B cell (primary cell): ENCODE results near the gene MT1G.

Experiments
- EZH2 ChIP-seq: IDR thresholded peaks from 2 replicates; pipeline ENCODE4 v1.6.1; 2012; ENCODE audit warnings: borderline replicate concordance, low read depth, mild to moderate bottlenecking, moderate library complexity, low read length; ENCODE audit not compliant: insufficient read depth, poor library complexity, severe bottlenecking
- TF ChIP-seq, protein P1 (sequence below): fragments of 200-600 bp; IDR thresholded peaks from one replicate; pipeline ENCODE4 v1.8.0; 2022; ENCODE audit warnings: antibody characterized with exemption, mild to moderate bottlenecking

DNA sequence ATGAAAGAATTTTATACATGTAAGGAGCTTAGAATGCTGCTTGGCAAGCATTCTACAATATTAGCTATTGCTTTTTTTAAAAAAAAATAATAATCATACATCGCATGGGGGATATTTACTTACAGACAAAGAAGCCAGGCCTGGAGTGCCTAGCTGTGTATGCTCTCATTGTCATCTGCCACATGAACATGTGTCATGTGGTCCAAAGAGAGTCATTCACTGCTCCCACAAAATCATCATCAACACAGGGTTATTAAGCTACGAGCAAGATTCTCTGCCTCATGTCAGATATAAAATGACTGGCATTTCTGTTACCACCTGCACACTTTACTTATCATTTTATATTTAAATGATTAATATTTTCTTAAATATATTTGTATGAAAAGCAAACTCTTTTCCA, 44.2 kb downstream of the MT1G start:
- TF ChIP-seq, protein P1, sequence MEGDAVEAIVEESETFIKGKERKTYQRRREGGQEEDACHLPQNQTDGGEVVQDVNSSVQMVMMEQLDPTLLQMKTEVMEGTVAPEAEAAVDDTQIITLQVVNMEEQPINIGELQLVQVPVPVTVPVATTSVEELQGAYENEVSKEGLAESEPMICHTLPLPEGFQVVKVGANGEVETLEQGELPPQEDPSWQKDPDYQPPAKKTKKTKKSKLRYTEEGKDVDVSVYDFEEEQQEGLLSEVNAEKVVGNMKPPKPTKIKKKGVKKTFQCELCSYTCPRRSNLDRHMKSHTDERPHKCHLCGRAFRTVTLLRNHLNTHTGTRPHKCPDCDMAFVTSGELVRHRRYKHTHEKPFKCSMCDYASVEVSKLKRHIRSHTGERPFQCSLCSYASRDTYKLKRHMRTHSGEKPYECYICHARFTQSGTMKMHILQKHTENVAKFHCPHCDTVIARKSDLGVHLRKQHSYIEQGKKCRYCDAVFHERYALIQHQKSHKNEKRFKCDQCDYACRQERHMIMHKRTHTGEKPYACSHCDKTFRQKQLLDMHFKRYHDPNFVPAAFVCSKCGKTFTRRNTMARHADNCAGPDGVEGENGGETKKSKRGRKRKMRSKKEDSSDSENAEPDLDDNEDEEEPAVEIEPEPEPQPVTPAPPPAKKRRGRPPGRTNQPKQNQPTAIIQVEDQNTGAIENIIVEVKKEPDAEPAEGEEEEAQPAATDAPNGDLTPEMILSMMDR, result no peak
- TF ChIP-seq EZH2, result no peak
